PC-3 (cell line): ENCODE measurements around the gene NDUFAF2.

Source experiments
- CTCF ChIP-seq: fragments of 300-600 bp; sonication (generic); conservative IDR thresholded peaks from 2 replicates; pipeline ENCODE4 v1.5.1; 2017; ENCODE audit warnings: antibody characterized with exemption, low read depth, mild to moderate bottlenecking, low read length
- EZH2 ChIP-seq: fragments of 300-600 bp; sonication (generic); IDR thresholded peaks from one replicate; pipeline ENCODE4 v1.6.1; 2017; ENCODE audit warnings: antibody characterized with exemption, mild to moderate bottlenecking, low read length; ENCODE audit not compliant: unreplicated experiment
- EZH2phosphoT487 ChIP-seq: fragments of 300-600 bp; sonication (generic); IDR thresholded peaks from 2 replicates; pipeline ENCODE4 v1.6.1; 2018; ENCODE audit warnings: mild to moderate bottlenecking, antibody characterized with exemption, low read length, borderline replicate concordance

GRCh38 chr5:61186634-61187033, 241.6 kb downstream of the NDUFAF2 start:
- TF ChIP-seq CTCF (no peak), EZH2phosphoT487 (no peak), EZH2 (no peak)
